IPS-11a (cell line): ENCODE results near the gene TUBB3.
"Not testable (repeated sequence)": the region's sequence is repeated elsewhere in the genome, so short reads cannot be mapped to it uniquely, and the experiment has no call there.

ENCODE experiments used
- H3K4me3 ChIP-seq: one replicate; pipeline ENCODE4 v1.5.1; 2013; ENCODE audit warnings: low read depth, low read length, control low read depth

Gene TUBB3

GRCh38 chr16:89962754-89963498 lies 39.8 kb downstream of the TUBB3 start:
- no peak overlapping the region for H3K4me3 ChIP-seq

DNA sequence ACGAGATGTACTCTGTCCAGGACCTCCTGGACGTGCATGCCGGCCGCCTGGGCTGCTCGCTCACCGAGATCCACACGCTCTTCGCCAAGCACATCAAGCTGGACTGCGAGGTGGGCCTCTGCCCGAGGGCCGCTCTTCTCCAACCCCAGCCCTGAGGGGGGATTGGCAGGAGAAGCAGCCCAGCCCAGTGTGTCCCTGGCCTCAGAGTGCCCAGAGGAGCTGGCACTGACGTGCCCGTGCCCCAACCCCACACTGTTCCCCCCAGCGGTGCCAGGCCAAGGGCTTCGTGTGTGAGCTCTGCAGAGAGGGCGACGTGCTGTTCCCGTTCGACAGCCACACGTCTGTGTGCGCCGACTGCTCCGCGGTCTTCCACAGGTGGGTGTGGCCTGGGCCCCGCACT lies 41.1 kb downstream of the TUBB3 start:
- H3K4me3 ChIP-seq, result no peak overlapping the region

DNA sequence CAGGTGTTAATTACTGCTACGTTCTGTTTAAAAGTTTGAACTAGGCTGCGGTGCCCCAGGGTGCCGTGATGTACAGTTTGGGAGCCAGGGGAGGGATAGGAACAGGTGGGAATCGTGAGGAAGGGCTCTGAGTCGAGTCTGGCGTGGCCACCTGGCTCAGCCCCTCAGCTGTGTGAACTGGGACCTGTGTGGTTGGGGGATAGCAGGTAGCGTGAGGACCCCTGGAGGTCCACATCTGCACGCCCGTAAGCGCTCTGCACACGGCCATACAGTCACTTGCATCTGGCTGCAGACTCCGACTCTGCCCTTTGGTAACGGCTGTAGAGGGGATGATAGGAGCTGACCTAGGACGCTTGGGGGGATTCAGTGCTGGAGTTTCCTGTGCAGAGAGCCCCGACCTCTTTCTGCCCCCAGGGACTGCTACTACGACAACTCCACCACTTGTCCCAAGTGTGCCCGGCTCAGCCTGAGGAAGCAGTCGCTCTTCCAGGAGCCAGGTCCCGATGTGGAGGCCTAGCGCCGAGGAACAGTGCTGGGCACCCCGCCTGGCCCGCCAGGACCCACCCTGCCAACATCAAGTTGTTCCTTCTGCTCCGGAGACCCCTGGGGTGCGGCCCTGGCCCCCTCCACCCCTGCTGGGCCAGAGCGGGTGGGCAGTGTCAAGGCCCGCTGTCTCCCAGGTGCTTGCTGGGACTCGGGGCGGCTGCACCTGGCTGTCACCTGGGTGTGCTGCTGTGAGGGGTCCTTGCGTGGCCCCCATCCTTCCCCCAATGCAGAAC lies 42.5 kb downstream of the TUBB3 start:
- no peak overlapping the region for H3K4me3 ChIP-seq

- no peak overlapping the region for H3K4me3 ChIP-seq
These were observed 43.6 kb downstream of the TUBB3 start for GRCh38 chr16:89966756-89967155.

DNA sequence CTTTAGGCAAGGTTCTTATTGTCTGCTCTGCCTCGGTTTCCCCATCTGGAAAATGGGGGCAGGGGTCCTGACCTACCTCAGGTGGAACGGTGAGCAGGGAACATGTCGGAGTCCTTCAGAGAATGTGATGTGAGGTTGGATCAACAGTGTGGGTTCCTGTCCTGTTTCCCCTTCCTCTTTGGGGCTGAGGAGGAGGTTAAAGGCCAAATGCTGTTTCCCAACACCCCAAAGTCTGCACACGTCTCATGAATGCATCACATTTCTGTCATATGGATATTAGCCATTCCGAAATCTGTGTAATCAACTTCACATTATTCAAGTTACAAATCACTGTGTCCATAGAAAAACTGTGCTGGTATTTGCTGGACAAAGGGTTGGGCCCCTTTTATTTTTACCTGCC lies 44.3 kb downstream of the TUBB3 start:
- H3K4me3 ChIP-seq, result not testable (repeated sequence)

DNA sequence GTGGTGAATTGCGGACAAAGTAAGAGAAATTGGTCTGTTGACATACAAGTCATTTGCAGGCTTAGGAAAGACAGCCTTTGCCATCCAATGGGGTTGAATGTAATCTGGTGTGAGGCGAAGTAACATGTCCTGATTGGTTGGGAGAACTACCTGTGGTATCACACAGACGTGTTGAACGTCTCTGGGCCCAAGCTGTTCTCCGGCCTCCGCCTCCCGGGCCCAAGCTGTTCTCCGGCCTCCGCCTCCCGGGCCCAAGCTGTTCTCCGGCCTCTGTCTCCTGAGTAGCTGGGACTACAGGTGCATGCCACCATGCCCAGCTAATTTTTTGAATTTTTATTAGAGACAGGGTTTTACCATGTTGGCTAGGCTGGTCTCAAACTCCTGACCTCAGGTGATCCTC lies 44.9 kb downstream of the TUBB3 start:
- not testable (repeated sequence) for H3K4me3 ChIP-seq

- no peak overlapping the region for H3K4me3 ChIP-seq
These were observed 46.7 kb downstream of the TUBB3 start for GRCh38 chr16:89969741-89970410.

DNA sequence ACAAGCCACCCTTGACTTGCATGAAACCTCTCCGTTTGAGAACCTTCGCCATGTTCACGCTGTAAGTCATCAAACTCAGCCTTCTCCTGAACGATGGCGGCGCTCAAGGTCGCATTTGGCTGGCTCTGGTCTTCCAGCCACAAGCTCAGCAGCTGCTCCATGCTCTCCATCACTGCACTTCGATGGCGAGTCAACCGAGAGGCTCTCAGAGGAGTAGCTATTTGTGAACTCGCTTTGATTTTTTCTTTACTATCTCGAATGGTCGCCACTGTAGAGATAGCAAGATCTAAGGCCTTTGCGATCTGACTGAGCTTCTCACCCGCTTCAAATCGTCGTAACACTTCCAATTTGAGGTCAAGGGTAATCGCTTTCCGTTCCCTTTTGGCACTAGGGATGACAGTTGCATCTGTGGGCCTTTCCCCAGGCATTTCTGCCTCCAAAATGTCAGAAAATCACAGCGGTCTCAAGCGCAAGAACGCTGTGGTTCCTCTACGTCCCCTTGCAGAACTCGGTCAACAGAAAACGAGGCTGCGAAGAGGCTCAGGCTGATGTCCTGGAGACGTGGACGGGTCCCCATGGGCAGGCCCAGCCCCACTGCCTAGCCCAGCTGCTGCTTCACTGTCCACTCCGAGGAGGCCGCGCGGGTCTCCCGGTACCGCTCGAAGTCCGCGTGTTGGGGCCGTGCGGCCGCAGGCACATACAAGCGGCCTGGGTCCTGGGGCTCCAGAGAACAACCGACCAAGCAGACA lies 48.5 kb downstream of the TUBB3 start:
- H3K4me3 ChIP-seq, result peak overlapping the region; percentile 94

DNA sequence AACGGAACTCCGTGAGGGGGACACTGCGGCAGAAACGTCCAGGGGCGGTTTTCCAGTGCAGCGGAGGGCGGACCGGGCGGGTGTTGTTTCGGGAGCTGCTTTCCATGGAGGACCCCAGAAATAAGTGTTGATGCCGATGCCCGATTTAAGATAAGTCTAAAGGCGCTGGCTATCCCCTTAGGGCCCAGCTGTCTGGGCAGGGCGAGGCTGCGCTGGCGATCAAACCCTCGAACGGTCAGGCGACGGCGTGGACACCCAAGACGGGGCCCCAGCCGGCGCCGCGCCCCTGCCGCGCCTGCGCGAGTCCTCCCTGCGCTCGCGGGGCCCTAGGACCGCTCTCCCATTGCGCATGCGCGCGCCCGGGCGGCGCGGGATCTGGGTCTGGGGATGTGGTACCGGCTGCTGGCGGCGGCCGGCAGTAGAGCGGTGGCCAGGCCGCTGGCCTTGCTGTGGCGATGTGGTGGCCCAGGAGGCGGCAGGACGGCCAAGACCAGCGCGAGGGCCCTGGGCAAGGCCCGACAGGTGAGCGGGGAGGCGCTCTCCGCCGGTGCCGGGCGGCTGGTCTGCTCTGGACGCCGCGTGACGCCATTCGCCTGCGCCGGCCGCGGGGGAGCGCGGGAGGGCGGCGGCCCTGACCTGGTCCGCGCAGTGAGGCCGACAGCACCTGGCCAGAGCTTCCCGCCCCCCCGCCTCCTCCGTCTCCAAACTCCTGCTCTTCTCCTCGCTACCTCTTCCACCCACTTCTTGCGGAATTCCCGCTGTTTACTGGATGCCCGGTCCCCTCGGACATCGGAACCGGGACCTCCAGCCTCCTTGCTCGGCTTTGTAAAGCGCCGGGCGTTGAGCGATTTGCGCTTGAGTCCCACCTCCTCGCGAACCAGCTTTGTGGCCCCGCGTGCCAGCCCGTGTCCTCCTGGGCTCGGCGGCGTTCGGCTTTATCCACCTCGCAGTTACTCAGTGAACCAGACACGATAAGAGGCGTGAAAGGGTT lies 49.4 kb downstream of the TUBB3 start:
- peak overlapping the region; percentile 94 for H3K4me3 ChIP-seq

DNA sequence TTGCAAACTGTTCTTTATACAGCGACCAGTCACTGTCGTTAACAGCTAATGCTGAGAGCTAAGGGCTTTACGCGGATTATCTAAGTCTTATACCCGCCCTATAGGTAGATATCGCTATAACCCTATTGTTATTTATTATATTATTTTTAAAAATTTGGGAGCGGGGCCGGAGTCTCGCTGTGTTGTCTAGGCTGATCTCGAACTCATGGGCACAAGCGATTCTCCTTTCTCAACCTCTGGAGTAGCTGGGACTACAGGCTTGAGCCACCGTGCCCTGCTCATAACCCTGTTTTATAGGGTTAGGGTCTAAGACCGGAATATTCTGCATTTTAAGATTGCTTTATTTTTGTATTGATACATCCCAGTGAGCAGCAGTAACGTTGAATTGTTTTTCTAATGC lies 50.1 kb downstream of the TUBB3 start:
- H3K4me3 ChIP-seq, result peak overlapping the region; percentile 94

- no peak overlapping the region for H3K4me3 ChIP-seq
These were observed 50.7 kb downstream of the TUBB3 start for GRCh38 chr16:89973654-89974335.

- no peak overlapping the region for H3K4me3 ChIP-seq
These were observed 51.7 kb downstream of the TUBB3 start for GRCh38 chr16:89974870-89975269.

DNA sequence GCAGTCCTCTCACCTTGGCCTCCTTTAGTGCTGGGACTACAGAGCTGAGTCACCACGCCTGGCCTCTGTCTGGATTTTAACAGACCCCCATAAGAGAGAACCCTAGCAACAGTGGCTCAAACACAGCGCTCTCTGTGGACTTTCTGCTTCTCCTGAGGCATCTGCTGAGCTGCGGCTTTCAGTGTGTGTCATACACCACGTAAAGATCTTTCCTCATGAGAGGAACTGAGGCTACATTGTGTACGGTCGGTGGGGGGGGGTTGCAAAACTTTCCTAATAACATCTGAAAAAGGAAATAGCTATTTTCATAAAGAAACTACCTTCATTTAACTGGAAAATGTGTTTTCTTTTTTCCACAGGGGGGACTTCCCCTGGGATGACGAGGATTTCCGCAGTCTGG lies 58.3 kb downstream of the TUBB3 start:
- no peak overlapping the region for H3K4me3 ChIP-seq

DNA sequence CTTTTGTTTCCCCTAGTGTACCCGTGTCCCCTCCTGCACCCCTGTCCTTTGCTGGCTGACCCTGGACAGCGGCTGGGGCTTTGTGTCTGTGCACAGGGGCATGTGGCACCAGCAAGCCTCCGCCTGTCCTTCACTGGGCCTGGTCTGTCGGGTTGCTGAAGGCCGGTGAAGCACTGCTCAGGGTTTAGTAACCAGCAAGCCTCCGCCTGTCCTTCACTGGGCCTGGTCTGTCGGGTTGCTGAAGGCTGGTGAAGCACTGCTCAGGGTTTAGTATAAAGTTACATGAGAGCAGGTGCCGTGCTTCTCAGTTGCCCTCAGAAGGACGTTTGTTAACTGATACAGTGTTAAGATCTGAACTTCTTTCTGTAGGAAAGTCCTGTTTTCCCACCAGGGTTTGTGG lies 59.2 kb downstream of the TUBB3 start:
- H3K4me3 ChIP-seq, result no peak overlapping the region

DNA sequence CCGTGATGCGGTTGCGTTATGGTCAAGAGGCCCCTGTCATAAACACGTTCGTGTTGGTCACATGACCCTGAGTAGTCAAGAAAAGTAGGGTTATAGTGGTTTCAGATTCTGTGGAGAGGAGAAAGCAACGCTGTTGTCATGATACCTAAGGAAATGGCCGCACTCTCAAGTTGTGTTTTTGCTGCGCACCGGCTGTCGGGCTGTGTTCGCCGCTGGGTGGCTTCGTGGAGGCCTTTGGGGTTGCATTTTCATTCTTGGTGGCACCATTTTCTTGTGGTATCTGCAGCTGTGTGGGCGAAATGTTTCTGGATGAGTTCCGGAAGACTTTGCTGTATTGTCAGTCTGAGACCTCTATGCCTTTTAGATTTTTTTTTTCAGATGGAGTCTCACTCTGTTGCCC lies 60.4 kb downstream of the TUBB3 start:
- H3K4me3 ChIP-seq, result no peak overlapping the region

DNA sequence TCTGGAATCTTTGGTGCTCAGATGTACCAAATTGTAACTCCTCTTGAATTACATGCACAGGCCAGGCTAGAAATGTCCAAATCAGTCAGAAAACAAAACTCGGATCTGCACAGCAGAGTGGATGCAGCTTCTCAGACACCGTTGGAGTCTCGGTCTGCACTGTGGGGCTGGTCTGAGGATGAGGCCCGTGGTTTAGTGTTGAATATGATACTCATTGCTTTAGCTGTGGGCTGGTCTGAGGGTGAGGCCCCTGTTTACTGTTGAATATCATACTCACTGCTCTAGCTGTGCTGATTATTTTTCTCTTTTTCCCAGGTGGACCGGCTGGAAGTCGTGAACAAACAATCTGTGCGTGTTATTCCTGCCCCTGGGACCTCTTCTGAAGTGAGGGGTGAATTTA lies 61.1 kb downstream of the TUBB3 start:
- no peak overlapping the region for H3K4me3 ChIP-seq

DNA sequence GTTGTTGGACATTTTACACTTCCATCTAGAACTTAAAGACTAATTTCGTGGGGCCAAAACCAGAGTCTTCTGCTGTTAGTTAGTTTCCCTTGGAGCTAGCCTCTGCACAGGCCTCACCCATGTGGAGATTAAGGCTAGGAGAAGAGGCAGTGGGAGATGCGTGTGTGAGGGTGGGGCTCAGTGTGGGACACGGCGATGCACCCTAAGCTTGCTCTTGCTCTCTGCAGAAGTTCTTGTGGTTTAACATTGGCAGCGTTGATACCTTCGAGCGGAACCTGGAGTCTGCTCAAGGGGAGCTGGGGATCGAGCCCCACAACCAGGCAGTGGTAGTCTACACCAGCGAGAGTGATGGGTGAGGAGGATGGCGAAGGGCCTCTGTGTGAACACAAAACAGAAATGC lies 62.1 kb downstream of the TUBB3 start:
- H3K4me3 ChIP-seq, result no peak overlapping the region
